ENCODE results near the gene GREB1L.

GREB1L gene

DNA sequence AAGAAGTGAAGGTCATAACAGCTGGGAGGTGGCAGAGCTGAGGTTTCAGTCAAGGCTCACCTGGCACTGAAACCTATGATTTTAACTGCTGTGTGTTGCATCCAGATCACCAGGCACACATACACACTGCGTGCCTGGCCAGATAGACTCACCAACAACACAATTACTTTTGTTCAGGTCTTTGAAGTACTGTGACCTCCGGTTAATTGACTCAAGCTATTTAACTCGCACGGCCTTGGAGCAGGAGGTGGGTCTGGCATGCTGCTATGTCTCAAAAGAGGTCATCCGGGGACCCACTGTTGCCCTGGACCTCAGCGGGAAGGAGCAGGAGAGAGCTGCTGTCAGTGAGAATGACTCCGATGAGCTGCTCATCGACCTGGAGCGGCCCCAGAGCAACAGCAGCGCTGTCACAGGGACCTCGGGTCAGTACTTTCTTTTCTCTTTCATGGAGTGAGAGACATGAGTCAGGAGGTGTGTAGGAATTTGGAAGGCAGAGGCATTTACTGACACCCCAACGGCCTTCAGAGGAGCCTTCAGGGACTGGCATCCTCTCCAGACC is 254.3 kb downstream of the GREB1L start:
- DNase-seq, result no peak

DNA sequence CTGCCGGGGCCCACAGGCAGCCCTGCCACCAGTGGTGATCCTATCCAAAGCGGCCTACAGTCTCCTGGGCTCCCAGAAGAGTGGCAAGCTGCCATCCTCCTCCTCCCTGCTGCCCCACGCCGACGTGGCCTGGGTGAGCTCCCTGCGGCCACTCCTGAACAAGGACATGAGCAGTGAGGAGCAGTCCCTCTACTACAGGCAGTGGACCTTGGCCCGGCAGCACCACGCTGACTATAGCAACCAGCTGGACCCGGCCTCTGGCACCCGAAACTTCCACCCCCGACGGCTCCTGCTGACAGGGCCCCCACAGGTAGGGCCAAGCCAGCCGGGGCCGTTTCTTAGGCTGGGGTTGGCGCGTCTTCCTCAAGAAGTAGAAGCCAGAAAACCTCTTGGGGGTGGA is 258.0 kb downstream of the GREB1L start:
- no peak for DNase-seq

- DNase-seq, result no peak
These were observed 260.6 kb downstream of the GREB1L start for GRCh38 chr18:21502661-21503060.

GRCh38 chr18:21507913-21508701 is 266.1 kb downstream of the GREB1L start:
- no peak for DNase-seq

- DNase-seq, result no peak
These were observed 267.0 kb downstream of the GREB1L start for GRCh38 chr18:21509062-21509461.

GRCh38 chr18:21513292-21513691 is 271.3 kb downstream of the GREB1L start:
- no peak for DNase-seq

- DNase-seq, result no peak
These were observed 271.7 kb downstream of the GREB1L start for GRCh38 chr18:21513741-21514140.

DNA sequence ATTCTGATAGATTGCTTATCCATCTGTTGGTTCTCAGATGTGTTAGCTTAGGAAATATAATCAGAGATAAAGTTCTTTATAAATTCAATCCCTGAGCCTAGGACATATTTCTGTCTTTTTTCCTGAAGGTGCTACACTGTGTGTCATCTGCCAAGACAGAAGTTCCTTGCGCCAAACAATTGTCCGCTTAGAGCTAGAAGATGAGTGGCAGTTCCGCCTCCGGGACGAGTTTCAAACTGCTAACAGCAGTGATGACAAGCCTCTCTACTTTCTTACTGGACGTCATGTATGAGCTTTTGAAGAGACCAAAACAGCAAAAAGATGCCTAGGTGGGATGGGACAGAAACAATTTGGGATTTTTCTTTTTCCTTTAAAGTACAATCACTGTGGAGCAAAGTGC is 280.5 kb downstream of the GREB1L start:
- DNase-seq, result no peak

DNA sequence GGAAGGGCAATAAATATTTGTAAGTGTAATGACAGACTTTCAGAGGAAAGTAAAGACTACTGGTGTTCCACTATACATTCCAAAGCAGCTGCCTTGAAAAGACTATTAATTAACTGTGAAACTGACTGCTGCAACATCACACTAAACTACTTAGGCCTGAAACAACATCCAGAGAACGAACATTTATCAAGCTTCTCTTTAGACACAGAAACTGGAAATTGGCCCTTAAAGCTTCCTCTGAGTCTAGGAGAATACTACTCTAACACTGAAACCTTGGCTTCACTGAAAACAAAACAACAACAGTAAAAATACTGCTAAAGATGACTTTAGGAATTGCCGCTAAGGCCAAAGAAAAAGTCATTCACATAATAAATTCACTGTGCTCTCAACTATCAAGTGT is 283.9 kb downstream of the GREB1L start:
- no peak for DNase-seq

GRCh38 chr18:21526463-21526862 is 284.4 kb downstream of the GREB1L start:
- no peak for DNase-seq

GRCh38 chr18:21534327-21534726 is 292.3 kb downstream of the GREB1L start:
- no peak for DNase-seq

DNA sequence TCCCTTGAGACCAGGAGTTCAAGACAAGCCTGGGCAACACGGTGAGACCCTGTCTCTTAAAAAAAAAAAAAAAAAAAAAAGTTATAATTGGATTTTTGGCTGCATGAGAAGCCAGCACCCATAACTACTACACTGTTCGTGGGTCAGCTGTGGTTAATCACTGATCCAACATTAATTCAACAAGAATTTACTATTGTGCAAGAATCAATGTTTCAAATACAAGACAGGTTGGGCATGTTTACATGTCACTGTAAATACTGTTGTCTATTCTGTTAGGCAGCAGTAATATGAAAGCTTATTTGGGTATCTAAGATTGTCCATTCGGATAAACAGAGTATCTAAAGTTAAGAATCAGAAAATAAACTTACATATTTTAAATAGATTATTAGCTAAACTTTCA is 296.2 kb downstream of the GREB1L start:
- DNase-seq, result no peak

DNA sequence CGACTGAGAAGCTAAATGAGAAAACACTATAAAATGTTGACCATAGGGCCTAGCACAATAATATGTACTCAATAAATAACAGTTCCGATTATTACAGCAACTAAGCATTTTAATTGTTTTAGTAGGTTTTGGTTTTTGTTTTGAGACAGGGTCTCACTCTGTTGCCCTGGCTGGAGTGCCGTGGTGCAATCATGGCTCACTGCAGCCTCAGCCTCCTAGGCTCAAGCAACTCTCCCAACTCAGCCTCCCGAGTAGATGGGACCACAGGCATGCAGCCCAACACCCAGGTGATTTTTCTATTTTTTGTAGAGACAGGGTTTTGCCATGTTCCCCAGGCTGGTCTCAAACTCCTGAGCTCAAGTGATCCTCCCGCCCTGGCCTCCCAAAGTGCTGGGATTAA is 304.4 kb downstream of the GREB1L start:
- DNase-seq, result no peak

DNA sequence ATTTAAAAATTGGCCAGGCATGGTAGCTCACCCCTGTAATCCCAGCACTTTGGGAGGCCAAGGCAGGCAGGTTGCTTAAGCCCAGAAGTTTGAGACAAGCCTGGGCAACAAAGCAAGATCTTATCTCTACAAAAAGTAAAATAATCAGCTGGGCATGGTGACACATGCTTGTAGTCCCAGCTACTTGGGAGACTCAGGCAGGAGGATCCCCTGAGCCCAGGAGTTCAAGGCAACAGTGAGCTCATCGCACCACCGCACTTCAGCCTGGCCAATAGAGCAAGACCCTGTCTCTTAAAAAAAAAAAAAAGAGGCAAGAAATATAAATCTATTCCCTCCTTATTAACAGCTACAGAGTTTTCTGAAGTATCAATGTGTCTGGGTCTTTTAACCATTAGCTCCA is 306.6 kb downstream of the GREB1L start:
- DNase-seq, result no peak

DNA sequence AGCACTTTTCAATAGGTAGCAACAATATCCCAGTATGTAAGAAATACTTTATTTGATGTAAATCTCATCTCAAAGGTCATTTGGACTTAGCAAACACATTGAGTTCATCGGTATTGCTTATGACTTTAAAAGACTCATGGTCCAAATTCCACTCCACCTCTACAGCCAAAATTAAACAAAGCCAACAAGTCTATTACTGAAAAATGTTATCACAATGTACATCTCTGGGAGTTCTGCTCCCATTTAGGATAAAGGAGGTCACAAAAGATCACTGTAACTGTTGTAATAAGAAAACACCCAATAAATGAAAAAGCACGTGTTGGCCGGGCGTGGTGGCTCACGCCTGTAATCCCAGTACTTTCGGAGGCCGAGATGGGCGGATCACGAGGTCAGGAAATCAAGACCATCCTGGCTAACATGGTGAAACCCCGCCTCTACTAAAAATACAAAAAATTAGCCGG is 308.5 kb downstream of the GREB1L start:
- no peak for DNase-seq

GRCh38 chr18:21557607-21558253 is 315.7 kb downstream of the GREB1L start:
- DNase-seq, result no peak

- no peak for DNase-seq
These were observed 317.2 kb downstream of the GREB1L start for GRCh38 chr18:21559195-21559594.

GRCh38 chr18:21571772-21572171 is 329.7 kb downstream of the GREB1L start:
- DNase-seq, result no peak

Data from cortex of kidney (tissue), 1 donor.